K562 (cell line): ENCODE data around the gene CRABP1. TPM values are rescaled to one million over a fixed set of nuclear protein-coding genes. Genes with fewer than 3 reads are reported as not detected.

Experiments
- CXXC5 ChIP-seq: fragments of 250-450 bp; sonication (Bioruptor Pico); IDR thresholded peaks from 2 replicates; pipeline ENCODE4 v1.8.0; 2022; ENCODE audit warnings: inconsistent platforms, mild to moderate bottlenecking, moderate library complexity
- E2F1 ChIP-seq: sonication (generic); formaldehyde crosslinking; IDR thresholded peaks from 2 replicates; pipeline ENCODE4 v1.8.1; 2023; ENCODE audit warnings: mild to moderate bottlenecking, missing genetic modification reagents, moderate library complexity
- FOXO4 ChIP-seq: fragments of 450-650 bp; formaldehyde crosslinking; IDR thresholded peaks from 2 replicates; pipeline ENCODE4 v1.4.0; 2020; ENCODE audit warnings: mild to moderate bottlenecking, moderate library complexity
- GTF2E2 ChIP-seq: fragments of 200-800 bp; sonication (Bioruptor generic); IDR thresholded peaks from 2 replicates; pipeline ENCODE4 v1.6.1; 2016; ENCODE audit warnings: missing genetic modification characterization, missing compliant biosample characterization
- LCOR ChIP-seq: sonication (generic); formaldehyde crosslinking; IDR thresholded peaks from 2 replicates; pipeline ENCODE4 v1.8.0; 2022; ENCODE audit warnings: mild to moderate bottlenecking, missing genetic modification reagents
- MBD2 ChIP-seq: sonication (generic); IDR thresholded peaks from 2 replicates; pipeline ENCODE4 v1.6.1; 2016; ENCODE audit warnings: low read depth, borderline replicate concordance
- POLR2G ChIP-seq: fragments of 200-400 bp; formaldehyde crosslinking; IDR thresholded peaks from 2 replicates; pipeline ENCODE4 v1.6.1; 2017; ENCODE audit warnings: low read depth, mild to moderate bottlenecking, antibody characterized with exemption, low read length, moderate library complexity
- RBM25 ChIP-seq: fragments of 200-400 bp; formaldehyde crosslinking; IDR thresholded peaks from 2 replicates; pipeline ENCODE4 v1.6.1; 2018; ENCODE audit warnings: low read length, low read depth, moderate library complexity; ENCODE audit not compliant: severe bottlenecking
- XRCC4 ChIP-seq: IDR thresholded peaks from one replicate; pipeline ENCODE4 v1.6.1; 2011; ENCODE audit not compliant: insufficient read depth, insufficient read length; ENCODE audit errors: extremely low read depth
- ZC3H8 ChIP-seq: fragments of 450-650 bp; IDR thresholded peaks from 2 replicates; pipeline ENCODE4 v1.6.1; 2017
- ZFPM2 ChIP-seq: fragments of 250-450 bp; sonication (Bioruptor Pico); IDR thresholded peaks from 2 replicates; pipeline ENCODE4 v1.5.1; 2022; ENCODE audit warnings: mild to moderate bottlenecking
- ZNF76 ChIP-seq: fragments of 250-450 bp; sonication (Bioruptor Pico); IDR thresholded peaks from 2 replicates; pipeline ENCODE4 v1.4.0; 2020; ENCODE audit warnings: mild to moderate bottlenecking, moderate library complexity, borderline replicate concordance
- polyA plus RNA-seq, 8 experiments: library from polyadenylated mRNA; depleted of rRNA in 4 of 8; stranded (reverse) in 5 of 8; unstranded in 3 of 8; fragments of >200 nt; fragmentation: Nextera tagmentation in 2 of 8; fragmentation: Illumina TruSeq in 1 of 8; extraction: Ambion mirVana in 2 of 8; extraction: Trizol in 1 of 8; gene quantifications; 2 replicates each; pipeline versions ENCODE4 v1.2.1 to v1.2.3, GENCODE V29; 2011 to 2014; ENCODE audit warnings: inconsistent platforms in 1 of 8, missing spikeins in 1 of 8
- total RNA-seq, 7 experiments: library from RNA; depleted of rRNA in 6 of 7; stranded (reverse); fragments of >200 nt in 6 of 7; fragmentation: Illumina TruSeq in 2 of 7; extraction: Trizol in 2 of 7; gene quantifications; 2 replicates each; pipeline versions ENCODE4 v1.2.1 to v1.2.3, GENCODE V29; 2011 to 2021; ENCODE audit warnings: low replicate concordance in 1 of 7
- TF ChIP-seq, protein P1 (sequence below): fragments of 450-650 bp; IDR thresholded peaks from 2 replicates; pipeline ENCODE4 v1.6.1; 2016; ENCODE audit warnings: mild to moderate bottlenecking, moderate library complexity

CRABP1 gene
- total and polyA plus RNA-seq, 9 of the 15 experiments (the other 6 are each of a cell fraction or from before 2014, with no cell fraction given): 0.60 TPM; not detected in 8

DNA sequence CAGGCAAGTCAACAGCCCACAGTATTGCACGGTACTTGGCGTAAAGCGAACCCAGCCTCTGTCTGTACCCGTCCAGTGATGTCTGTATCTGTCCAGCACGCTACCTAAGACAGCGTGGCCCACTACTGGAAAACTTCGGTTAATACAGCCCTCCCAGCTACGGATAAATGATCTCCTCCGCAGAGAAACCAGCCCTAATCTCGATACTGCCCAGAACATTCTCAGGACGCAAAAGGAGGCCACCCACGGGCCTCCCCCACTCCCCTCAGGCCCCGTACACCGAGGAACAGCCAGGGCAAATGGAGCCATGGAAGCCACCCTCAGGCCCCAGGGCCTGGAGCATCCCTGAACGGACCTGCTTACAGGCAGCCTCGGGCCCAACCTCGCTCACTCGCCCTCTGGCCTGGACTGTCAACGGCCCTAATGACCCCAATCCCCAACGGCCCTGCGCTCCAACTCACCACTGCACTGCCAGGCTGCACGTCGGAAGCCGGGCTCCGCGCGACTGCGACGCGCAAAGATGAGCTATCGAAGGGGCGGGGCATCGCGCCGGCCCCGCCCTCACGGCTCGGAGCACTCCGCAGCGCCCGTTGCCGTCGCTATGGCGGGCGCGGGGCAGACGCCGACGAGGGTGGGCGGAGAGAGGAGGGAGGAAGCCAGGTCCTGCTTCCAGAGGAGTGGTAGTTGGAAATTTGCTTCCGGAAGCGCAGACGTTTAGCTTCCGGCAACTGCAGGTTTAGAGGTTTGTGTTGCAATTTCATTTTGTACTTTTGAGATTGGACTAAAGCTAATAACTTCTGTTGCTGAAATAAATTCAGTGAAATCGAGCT lies 40.8 kb upstream of the CRABP1 start, which contains the start of gene SKIC8 (continued):
- peak; percentile 35; the same call in 1 of the 2 replicates for TF ChIP-seq E2F1 (CRISPR knock-in tag)
- TF ChIP-seq ZFPM2 (CRISPR knock-in tag): no peak
- TF ChIP-seq ZNF76 (CRISPR knock-in tag): 0 out of 2 replicates have a peak, but pooled peaks have one; percentile 48
- TF ChIP-seq GTF2E2 (tag): peak; percentile 84; the same call in 1 of the 2 replicates
- TF ChIP-seq, protein P1, sequence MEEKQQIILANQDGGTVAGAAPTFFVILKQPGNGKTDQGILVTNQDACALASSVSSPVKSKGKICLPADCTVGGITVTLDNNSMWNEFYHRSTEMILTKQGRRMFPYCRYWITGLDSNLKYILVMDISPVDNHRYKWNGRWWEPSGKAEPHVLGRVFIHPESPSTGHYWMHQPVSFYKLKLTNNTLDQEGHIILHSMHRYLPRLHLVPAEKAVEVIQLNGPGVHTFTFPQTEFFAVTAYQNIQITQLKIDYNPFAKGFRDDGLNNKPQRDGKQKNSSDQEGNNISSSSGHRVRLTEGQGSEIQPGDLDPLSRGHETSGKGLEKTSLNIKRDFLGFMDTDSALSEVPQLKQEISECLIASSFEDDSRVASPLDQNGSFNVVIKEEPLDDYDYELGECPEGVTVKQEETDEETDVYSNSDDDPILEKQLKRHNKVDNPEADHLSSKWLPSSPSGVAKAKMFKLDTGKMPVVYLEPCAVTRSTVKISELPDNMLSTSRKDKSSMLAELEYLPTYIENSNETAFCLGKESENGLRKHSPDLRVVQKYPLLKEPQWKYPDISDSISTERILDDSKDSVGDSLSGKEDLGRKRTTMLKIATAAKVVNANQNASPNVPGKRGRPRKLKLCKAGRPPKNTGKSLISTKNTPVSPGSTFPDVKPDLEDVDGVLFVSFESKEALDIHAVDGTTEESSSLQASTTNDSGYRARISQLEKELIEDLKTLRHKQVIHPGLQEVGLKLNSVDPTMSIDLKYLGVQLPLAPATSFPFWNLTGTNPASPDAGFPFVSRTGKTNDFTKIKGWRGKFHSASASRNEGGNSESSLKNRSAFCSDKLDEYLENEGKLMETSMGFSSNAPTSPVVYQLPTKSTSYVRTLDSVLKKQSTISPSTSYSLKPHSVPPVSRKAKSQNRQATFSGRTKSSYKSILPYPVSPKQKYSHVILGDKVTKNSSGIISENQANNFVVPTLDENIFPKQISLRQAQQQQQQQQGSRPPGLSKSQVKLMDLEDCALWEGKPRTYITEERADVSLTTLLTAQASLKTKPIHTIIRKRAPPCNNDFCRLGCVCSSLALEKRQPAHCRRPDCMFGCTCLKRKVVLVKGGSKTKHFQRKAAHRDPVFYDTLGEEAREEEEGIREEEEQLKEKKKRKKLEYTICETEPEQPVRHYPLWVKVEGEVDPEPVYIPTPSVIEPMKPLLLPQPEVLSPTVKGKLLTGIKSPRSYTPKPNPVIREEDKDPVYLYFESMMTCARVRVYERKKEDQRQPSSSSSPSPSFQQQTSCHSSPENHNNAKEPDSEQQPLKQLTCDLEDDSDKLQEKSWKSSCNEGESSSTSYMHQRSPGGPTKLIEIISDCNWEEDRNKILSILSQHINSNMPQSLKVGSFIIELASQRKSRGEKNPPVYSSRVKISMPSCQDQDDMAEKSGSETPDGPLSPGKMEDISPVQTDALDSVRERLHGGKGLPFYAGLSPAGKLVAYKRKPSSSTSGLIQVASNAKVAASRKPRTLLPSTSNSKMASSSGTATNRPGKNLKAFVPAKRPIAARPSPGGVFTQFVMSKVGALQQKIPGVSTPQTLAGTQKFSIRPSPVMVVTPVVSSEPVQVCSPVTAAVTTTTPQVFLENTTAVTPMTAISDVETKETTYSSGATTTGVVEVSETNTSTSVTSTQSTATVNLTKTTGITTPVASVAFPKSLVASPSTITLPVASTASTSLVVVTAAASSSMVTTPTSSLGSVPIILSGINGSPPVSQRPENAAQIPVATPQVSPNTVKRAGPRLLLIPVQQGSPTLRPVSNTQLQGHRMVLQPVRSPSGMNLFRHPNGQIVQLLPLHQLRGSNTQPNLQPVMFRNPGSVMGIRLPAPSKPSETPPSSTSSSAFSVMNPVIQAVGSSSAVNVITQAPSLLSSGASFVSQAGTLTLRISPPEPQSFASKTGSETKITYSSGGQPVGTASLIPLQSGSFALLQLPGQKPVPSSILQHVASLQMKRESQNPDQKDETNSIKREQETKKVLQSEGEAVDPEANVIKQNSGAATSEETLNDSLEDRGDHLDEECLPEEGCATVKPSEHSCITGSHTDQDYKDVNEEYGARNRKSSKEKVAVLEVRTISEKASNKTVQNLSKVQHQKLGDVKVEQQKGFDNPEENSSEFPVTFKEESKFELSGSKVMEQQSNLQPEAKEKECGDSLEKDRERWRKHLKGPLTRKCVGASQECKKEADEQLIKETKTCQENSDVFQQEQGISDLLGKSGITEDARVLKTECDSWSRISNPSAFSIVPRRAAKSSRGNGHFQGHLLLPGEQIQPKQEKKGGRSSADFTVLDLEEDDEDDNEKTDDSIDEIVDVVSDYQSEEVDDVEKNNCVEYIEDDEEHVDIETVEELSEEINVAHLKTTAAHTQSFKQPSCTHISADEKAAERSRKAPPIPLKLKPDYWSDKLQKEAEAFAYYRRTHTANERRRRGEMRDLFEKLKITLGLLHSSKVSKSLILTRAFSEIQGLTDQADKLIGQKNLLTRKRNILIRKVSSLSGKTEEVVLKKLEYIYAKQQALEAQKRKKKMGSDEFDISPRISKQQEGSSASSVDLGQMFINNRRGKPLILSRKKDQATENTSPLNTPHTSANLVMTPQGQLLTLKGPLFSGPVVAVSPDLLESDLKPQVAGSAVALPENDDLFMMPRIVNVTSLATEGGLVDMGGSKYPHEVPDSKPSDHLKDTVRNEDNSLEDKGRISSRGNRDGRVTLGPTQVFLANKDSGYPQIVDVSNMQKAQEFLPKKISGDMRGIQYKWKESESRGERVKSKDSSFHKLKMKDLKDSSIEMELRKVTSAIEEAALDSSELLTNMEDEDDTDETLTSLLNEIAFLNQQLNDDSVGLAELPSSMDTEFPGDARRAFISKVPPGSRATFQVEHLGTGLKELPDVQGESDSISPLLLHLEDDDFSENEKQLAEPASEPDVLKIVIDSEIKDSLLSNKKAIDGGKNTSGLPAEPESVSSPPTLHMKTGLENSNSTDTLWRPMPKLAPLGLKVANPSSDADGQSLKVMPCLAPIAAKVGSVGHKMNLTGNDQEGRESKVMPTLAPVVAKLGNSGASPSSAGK: no peak
- TF ChIP-seq MBD2: peak; percentile 52; the same call in 1 of the 2 replicates
- TF ChIP-seq LCOR (CRISPR knock-in tag): peak; percentile 63; the same call in 1 of the 2 replicates
- TF ChIP-seq CXXC5 (CRISPR knock-in tag): peak; percentile 95
- TF ChIP-seq FOXO4 (CRISPR knock-in tag): no peak
- no peak for TF ChIP-seq ZC3H8
- peak; percentile 97 for TF ChIP-seq POLR2G
- TF ChIP-seq RBM25: no peak
- TF ChIP-seq XRCC4: no peak
